CD8-positive, alpha-beta memory T cell (primary cell): Measurements from ENCODE around the gene AREL1. TPM values are rescaled to one million over a fixed set of nuclear protein-coding genes. Genes with fewer than 3 reads are reported as not detected.

ENCODE experiments used
- CTCF ChIA-PET: fragments of 350-600 bp; sonication (Branson Sonifier 250); formaldehyde crosslinking; loops from one replicate; lab custom pipeline; 2021; ENCODE audit warnings: antibody characterized with exemption; lab: Charles Lee
- POLR2A ChIA-PET: fragments of 350-600 bp; sonication (Branson Sonifier 250); formaldehyde crosslinking; loops from one replicate; lab custom pipeline; 2021; ENCODE audit warnings: antibody characterized with exemption; lab: Charles Lee
- DNase-seq, 5 donors: peaks; one replicate each; pipeline versions ENCODE4 v3.0.0 to v3.0.0-alpha.2; 2020 to 2022; ENCODE audit warnings: mixed read lengths in 1 of 5
- H3K27ac ChIP-seq: one replicate; pipeline ENCODE4 v1.7.0; 2013; ENCODE audit warnings: low read depth, mild to moderate bottlenecking, low read length, moderate library complexity
- H3K27me3 ChIP-seq: 2 replicates; pipeline ENCODE4 v1.7.0; 2013; ENCODE audit warnings: low read length, mild to moderate bottlenecking; ENCODE audit not compliant: insufficient read depth, poor library complexity, severe bottlenecking
- H3K36me3 ChIP-seq: 2 replicates; pipeline ENCODE4 v1.7.0; 2013; ENCODE audit warnings: mild to moderate bottlenecking, low read length, moderate library complexity; ENCODE audit not compliant: insufficient read depth
- H3K4me1 ChIP-seq: 2 replicates; pipeline ENCODE4 v1.7.0; 2013; ENCODE audit warnings: mild to moderate bottlenecking, low read length, moderate library complexity; ENCODE audit not compliant: insufficient read depth
- H3K4me3 ChIP-seq: 2 replicates; pipeline ENCODE4 v1.7.0; 2013; ENCODE audit warnings: mild to moderate bottlenecking, low read length
- H3K9me3 ChIP-seq: 2 replicates; pipeline ENCODE4 v1.7.0; 2013; ENCODE audit warnings: mild to moderate bottlenecking, low read length
- H3K27ac Mint-ChIP-seq, 8 donors: one replicate each; pipeline ENCODE4 v1.8.0; 2020 to 2021; ENCODE audit warnings: mixed read lengths in 8 of 8, mild to moderate bottlenecking in 6 of 8, inconsistent platforms in 3 of 8, moderate library complexity in 3 of 8
- H3K27me3 Mint-ChIP-seq, 2 donors: one replicate each; pipeline ENCODE4 v1.8.0; 2020 to 2021; ENCODE audit warnings: mixed read lengths in 2 of 2, mild to moderate bottlenecking in 1 of 2, moderate library complexity in 1 of 2
- H3K36me3 Mint-ChIP-seq, 3 donors: one replicate each; pipeline ENCODE4 v1.8.0; 2020 to 2021; ENCODE audit warnings: mixed read lengths in 3 of 3, inconsistent platforms in 1 of 3, mild to moderate bottlenecking in 1 of 3
- H3K4me1 Mint-ChIP-seq, 3 donors: one replicate each; pipeline ENCODE4 v1.8.0; 2020 to 2021; ENCODE audit warnings: mixed read lengths in 3 of 3, inconsistent platforms in 1 of 3, mild to moderate bottlenecking in 1 of 3
- H3K4me3 Mint-ChIP-seq, 7 donors: one replicate each; pipeline ENCODE4 v1.8.0; 2020 to 2021; ENCODE audit warnings: mixed read lengths in 7 of 7, mild to moderate bottlenecking in 6 of 7, moderate library complexity in 4 of 7, inconsistent platforms in 2 of 7
- H3K9me3 Mint-ChIP-seq, 5 donors: one replicate each; pipeline ENCODE4 v1.8.0; 2020 to 2022; ENCODE audit warnings: mixed read lengths in 5 of 5, mild to moderate bottlenecking in 3 of 5, moderate library complexity in 2 of 5, inconsistent platforms in 1 of 5
- polyA plus RNA-seq: library from polyadenylated mRNA; unstranded; fragments of 300-500 nt; fragmentation: Illumina TruSeq; gene quantifications from one replicate; pipeline ENCODE4 v1.2.3, GENCODE V29; 2021
- total RNA-seq, 2 experiments: library from RNA; stranded (reverse); gene quantifications; one replicate each; pipeline ENCODE4 v1.2.3, GENCODE V29; 2021

AREL1 gene
- total and polyA plus RNA-seq, 3 experiments from 2014 or later, result 28.6 to 37.7 (median 37.0) TPM

- H3K9me3 ChIP-seq, result no peaks in the 10 kb centered on the region
- H3K4me3 Mint-ChIP-seq, result no peak overlapping the region
- H3K36me3 ChIP-seq, result peaks cover 41% of the 10 kb centered on the region
- no peaks in the 10 kb centered on the region for H3K4me1 ChIP-seq
- no peak overlapping the region for H3K27ac ChIP-seq
- no peak overlapping the region for H3K4me3 ChIP-seq
- H3K4me1 Mint-ChIP-seq, result peaks cover 0 to 2% (median 0%) of the 10 kb centered on the region in 3 donors
- ChIA-PET CTCF (interaction anchor here (1.0 to 3.6 kb wide), 3 partner anchors 50 to 59 kb away, joined by 3 to 13 read pairs (median 6); partner anchors contain the start of gene LTBP2), POLR2A (no interaction called here)
- H3K27me3 ChIP-seq, result no peaks in the 10 kb centered on the region
- H3K27ac Mint-ChIP-seq, result peak overlapping the region in 1 of 8 donors; percentile 72
- DNase-seq, result no peak
- H3K9me3 Mint-ChIP-seq, result no peaks in the 10 kb centered on the region
- no peaks in the 10 kb centered on the region for H3K27me3 Mint-ChIP-seq
- peaks cover 13 to 92% (median 52%) of the 10 kb centered on the region in 3 donors for H3K36me3 Mint-ChIP-seq
Observed at GRCh38 chr14:74667758-74668157, 45.1 kb downstream of the AREL1 start.

- H3K4me1 ChIP-seq, result no peaks in the 10 kb centered on the region
- Mint-ChIP-seq H3K27ac (peak overlapping the region in 1 of 8 donors; percentile 29), H3K4me3 (no peak overlapping the region), H3K27me3 (no peaks in the 10 kb centered on the region), H3K4me1 (no peaks in the 10 kb centered on the region), H3K9me3 (no peaks in the 10 kb centered on the region), H3K36me3 (peaks cover 9 to 92% (median 45%) of the 10 kb centered on the region in 3 donors)
- H3K36me3 ChIP-seq, result peaks cover 28% of the 10 kb centered on the region
- CTCF ChIA-PET, result interaction anchor here (1.3 kb wide), 1 partner anchor 56 kb away, joined by 5 read pairs; no protein-coding TSS in a partner anchor
- no peak overlapping the region for H3K4me3 ChIP-seq
- no peaks in the 10 kb centered on the region for H3K9me3 ChIP-seq
- no peak for DNase-seq
- no peaks in the 10 kb centered on the region for H3K27me3 ChIP-seq
- H3K27ac ChIP-seq, result no peak overlapping the region
- POLR2A ChIA-PET, result no interaction called here
Observed at GRCh38 chr14:74664717-74665116, 48.2 kb downstream of the AREL1 start.

- Mint-ChIP-seq H3K4me3 (no peak overlapping the region), H3K36me3 (peaks cover 9 to 88% (median 42%) of the 10 kb centered on the region in 3 donors), H3K4me1 (no peaks in the 10 kb centered on the region), H3K27ac (no peak overlapping the region), H3K9me3 (no peaks in the 10 kb centered on the region), H3K27me3 (no peaks in the 10 kb centered on the region)
- no peak for DNase-seq
- no peaks in the 10 kb centered on the region for H3K9me3 ChIP-seq
- H3K4me1 ChIP-seq, result no peaks in the 10 kb centered on the region
- H3K4me3 ChIP-seq, result no peak overlapping the region
- no peaks in the 10 kb centered on the region for H3K27me3 ChIP-seq
- ChIA-PET POLR2A (no interaction called here), CTCF (no interaction called here)
- no peak overlapping the region for H3K27ac ChIP-seq
- H3K36me3 ChIP-seq, result peaks cover 28% of the 10 kb centered on the region
Observed at GRCh38 chr14:74663884-74664283, 49.0 kb downstream of the AREL1 start.

GRCh38 chr14:74661726-74662450 lies 51.0 kb downstream of the AREL1 start:
- Histone ChIP-seq H3K36me3 (peaks cover 18% of the 10 kb centered on the region), H3K27ac (no peak overlapping the region), H3K27me3 (no peaks in the 10 kb centered on the region), H3K4me3 (no peak overlapping the region), H3K9me3 (no peaks in the 10 kb centered on the region), H3K4me1 (no peaks in the 10 kb centered on the region)
- H3K36me3 Mint-ChIP-seq, result peaks cover 5 to 82% (median 32%) of the 10 kb centered on the region in 3 donors
- H3K4me1 Mint-ChIP-seq, result no peaks in the 10 kb centered on the region
- H3K9me3 Mint-ChIP-seq, result no peaks in the 10 kb centered on the region
- POLR2A ChIA-PET, result interaction anchor here (0.8 kb wide), 1 partner anchor 43 kb away, joined by 3 read pairs; no protein-coding TSS in a partner anchor
- no peak overlapping the region for H3K27ac Mint-ChIP-seq
- CTCF ChIA-PET, result interaction anchor here (0.7 to 1.4 kb wide), 2 partner anchors 43 to 50 kb away, joined by 3 to 4 read pairs; partner anchors contain the start of gene LTBP2
- DNase-seq, result no peak
- no peaks in the 10 kb centered on the region for H3K27me3 Mint-ChIP-seq
- no peak overlapping the region for H3K4me3 Mint-ChIP-seq

GRCh38 chr14:74660863-74661262 lies 52.0 kb downstream of the AREL1 start:
- no peaks in the 10 kb centered on the region for H3K9me3 ChIP-seq
- no peaks in the 10 kb centered on the region for H3K4me1 Mint-ChIP-seq
- no peak overlapping the region for H3K27ac ChIP-seq
- no peak for DNase-seq
- no peak overlapping the region for H3K4me3 Mint-ChIP-seq
- peak overlapping the region in 1 of 8 donors; percentile 42 for H3K27ac Mint-ChIP-seq
- peaks cover 5 to 83% (median 27%) of the 10 kb centered on the region in 3 donors for H3K36me3 Mint-ChIP-seq
- peaks cover 18% of the 10 kb centered on the region for H3K36me3 ChIP-seq
- ChIA-PET POLR2A (interaction anchor here (0.5 kb wide), 1 partner anchor 464 kb away, joined by 3 read pairs; no protein-coding TSS in a partner anchor), CTCF (interaction anchor here (0.7 kb wide), 1 partner anchor 49 kb away, joined by 3 read pairs; the partner anchor contains the start of gene LTBP2)
- no peak overlapping the region for H3K4me3 ChIP-seq
- H3K27me3 Mint-ChIP-seq, result no peaks in the 10 kb centered on the region
- no peaks in the 10 kb centered on the region for H3K27me3 ChIP-seq
- no peaks in the 10 kb centered on the region for H3K9me3 Mint-ChIP-seq
- no peaks in the 10 kb centered on the region for H3K4me1 ChIP-seq

GRCh38 chr14:74660167-74660566 lies 52.7 kb downstream of the AREL1 start:
- Histone ChIP-seq H3K4me3 (no peak overlapping the region), H3K9me3 (no peaks in the 10 kb centered on the region), H3K27me3 (no peaks in the 10 kb centered on the region), H3K36me3 (peaks cover 18% of the 10 kb centered on the region), H3K27ac (no peak overlapping the region), H3K4me1 (no peaks in the 10 kb centered on the region)
- POLR2A ChIA-PET, result no interaction called here
- Mint-ChIP-seq H3K27ac (peak overlapping the region in 1 of 8 donors; percentile 60), H3K4me1 (no peaks in the 10 kb centered on the region), H3K36me3 (peaks cover 5 to 80% (median 26%) of the 10 kb centered on the region in 3 donors), H3K4me3 (no peak overlapping the region), H3K9me3 (no peaks in the 10 kb centered on the region), H3K27me3 (no peaks in the 10 kb centered on the region)
- CTCF ChIA-PET, result no interaction called here
- DNase-seq, result no peak

- H3K27ac ChIP-seq, result no peak overlapping the region
- H3K27me3 Mint-ChIP-seq, result no peaks in the 10 kb centered on the region
- no peak overlapping the region for H3K4me3 Mint-ChIP-seq
- H3K27ac Mint-ChIP-seq, result peak overlapping the region in 1 of 8 donors; percentile 58
- no peaks in the 10 kb centered on the region for H3K9me3 Mint-ChIP-seq
- POLR2A ChIA-PET, result no interaction called here
- no peaks in the 10 kb centered on the region for H3K27me3 ChIP-seq
- no peak for DNase-seq
- peaks cover 14% of the 10 kb centered on the region for H3K36me3 ChIP-seq
- H3K4me1 ChIP-seq, result no peaks in the 10 kb centered on the region
- H3K9me3 ChIP-seq, result no peaks in the 10 kb centered on the region
- H3K4me3 ChIP-seq, result no peak overlapping the region
- peaks cover 5 to 67% (median 17%) of the 10 kb centered on the region in 3 donors for H3K36me3 Mint-ChIP-seq
- CTCF ChIA-PET, result interaction anchor here (1.0 to 1.2 kb wide), 2 partner anchors 10 to 47 kb away, joined by 3 to 4 read pairs; partner anchors contain the start of gene LTBP2
- H3K4me1 Mint-ChIP-seq, result no peaks in the 10 kb centered on the region
Observed at GRCh38 chr14:74658535-74659131, 54.2 kb downstream of the AREL1 start.

GRCh38 chr14:74656964-74657363 lies 55.9 kb downstream of the AREL1 start:
- POLR2A ChIA-PET, result no interaction called here
- H3K36me3 Mint-ChIP-seq, result peaks cover 5 to 53% (median 13%) of the 10 kb centered on the region in 3 donors
- H3K27ac Mint-ChIP-seq, result peak overlapping the region in 5 of 8 donors; percentile 29 to 88 (median 68)
- H3K4me3 Mint-ChIP-seq, result no peak overlapping the region
- Histone ChIP-seq H3K4me3 (no peak overlapping the region), H3K9me3 (no peaks in the 10 kb centered on the region), H3K27ac (no peak overlapping the region), H3K27me3 (no peaks in the 10 kb centered on the region), H3K36me3 (no peaks in the 10 kb centered on the region), H3K4me1 (no peaks in the 10 kb centered on the region)
- no peaks in the 10 kb centered on the region for H3K27me3 Mint-ChIP-seq
- H3K4me1 Mint-ChIP-seq, result peaks cover 0 to 1% (median under 1%) of the 10 kb centered on the region in 3 donors
- CTCF ChIA-PET, result interaction anchor here (1.0 kb wide), 1 partner anchor 48 kb away, joined by 6 read pairs; no protein-coding TSS in a partner anchor
- H3K9me3 Mint-ChIP-seq, result no peaks in the 10 kb centered on the region
- DNase-seq, result no peak
